NCI-H1436 treated with DMSO at 0.1 percent for 48 hours (cell line): ENCODE measurements around the gene ACR.

Experiments
- DNase-seq: peaks from one replicate; lab custom pipeline; 2025; lab: John Stamatoyannopoulos, UW

The ACR gene

DNA sequence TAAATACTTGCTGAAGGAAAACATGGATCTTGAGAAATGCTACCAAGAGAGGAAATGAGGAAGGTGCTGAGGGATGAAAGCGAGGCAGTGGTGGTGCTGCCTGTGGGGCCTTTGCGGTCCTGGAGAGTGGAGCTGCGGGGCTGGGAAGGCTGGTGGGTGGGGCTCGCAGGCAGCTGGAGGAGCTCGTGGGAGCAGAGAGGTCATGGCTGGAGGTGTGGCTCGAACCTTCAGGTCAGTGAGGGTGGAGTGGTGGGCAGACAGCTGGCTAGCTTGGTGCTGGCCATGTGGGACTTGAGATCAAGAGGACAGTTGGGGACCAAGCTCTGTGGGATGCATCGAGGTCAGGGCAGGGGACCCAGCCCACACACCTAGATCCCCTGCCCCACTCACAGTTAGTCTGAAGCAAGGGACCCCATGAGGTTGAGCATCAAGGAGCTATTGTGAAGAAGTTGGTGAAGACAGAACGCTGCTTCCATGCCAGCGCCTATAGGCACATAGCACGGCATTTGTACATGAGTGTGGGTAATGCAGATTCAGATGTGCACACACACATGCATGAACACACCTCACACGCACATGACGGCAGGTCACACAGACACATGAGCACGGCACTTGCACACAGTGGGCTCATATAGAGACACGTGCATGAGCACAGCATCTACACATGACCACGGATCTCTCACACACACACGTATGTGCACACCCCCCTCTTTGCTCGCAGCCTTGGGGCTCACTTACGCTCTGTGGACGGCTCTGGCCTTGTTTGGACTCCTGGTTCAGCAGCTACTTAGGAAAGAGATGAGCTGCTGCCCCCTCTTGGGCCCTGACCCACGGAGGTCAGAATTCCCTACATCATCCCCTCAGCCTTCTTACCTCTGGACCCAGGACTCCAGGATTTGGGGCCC is 34.9 kb upstream of the ACR start:
- DNase-seq = no peak

DNA sequence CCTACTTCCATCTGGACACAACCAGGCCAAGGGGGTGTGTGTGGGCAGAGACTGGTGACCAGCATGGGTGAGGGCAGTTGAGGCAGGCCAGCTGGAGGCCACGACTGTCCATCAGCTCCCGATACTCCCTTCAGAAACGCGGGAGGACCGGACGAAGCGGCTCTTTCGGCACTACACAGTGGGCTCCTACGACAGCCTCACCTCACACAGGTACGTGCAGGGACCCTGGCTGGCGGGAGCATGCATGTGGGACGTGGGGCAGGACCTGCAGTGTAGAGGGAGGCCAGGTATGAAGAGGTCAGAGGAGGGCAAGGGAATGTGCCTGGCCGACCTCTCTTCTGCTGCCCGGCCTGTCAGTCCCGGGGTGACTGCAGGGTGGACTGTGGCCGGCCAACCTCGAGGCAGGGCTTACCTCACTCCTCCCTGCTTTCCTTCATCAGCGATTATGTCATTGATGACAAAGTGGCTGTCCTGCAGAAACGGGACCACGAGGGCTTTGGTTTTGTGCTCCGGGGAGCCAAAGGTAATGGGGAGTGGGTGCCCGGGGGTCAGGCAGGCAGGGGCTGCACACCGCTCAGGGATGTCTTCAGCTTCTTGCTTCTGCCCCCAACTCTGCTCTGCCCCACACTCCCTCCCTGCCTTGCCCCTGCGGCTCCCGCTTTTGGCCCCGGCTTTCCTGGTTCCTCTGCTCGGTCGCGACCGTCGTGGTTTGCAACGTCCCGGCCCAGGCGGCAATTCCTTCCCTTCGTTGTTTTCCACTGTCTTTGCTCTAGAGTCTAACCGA is 34.1 kb upstream of the ACR start:
- no peak for DNase-seq

DNA sequence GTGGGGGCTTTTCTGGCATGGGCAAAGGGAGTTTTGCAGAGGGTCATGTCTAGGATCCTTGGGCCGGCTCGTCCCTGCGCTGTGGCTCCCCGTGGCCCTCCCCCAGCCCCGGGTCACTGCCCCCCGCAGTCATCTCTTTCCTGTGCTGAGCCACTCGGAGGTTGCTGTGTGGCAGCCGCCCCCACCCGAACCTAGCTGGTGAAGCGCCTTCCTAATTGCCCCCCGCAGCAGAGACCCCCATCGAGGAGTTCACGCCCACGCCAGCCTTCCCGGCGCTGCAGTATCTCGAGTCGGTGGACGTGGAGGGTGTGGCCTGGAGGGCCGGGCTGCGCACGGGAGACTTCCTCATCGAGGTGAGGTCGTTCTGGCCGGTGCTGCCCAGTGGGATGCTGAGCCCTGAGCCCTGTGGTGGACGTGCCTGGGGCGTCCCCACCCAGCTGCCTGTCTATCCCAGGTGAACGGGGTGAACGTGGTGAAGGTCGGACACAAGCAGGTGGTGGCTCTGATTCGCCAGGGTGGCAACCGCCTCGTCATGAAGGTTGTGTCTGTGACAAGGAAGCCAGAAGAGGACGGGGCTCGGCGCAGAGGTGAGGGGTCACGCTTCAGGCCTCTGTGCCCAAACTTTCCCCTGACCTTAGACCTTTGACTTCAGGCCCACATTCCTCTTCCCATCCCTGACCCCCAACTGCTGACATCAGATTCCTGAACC is 33.3 kb upstream of the ACR start:
- DNase-seq = no peak

DNA sequence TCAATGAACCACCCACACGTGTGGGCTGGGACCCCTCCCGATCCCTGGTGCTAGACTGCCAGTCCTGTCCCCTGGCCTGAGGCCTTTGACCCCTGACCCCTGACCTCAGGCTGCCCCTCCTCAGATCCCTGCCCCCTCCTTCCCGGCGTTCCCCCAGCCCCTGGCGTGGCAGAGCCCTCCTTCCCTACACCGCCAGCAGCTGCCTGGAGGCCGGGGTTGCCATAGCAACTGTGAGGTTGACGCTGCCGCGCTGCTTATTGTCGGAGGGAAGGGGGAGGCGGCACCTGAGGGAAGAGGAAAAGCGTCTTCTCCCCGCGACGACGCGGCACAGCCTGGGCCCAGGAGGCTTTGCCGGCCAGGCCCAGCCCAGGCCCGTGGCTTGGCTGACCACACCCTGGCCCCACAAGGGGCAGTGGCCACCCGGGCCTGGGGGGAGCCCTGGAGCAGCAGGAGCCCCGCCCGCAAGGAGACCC is 32.7 kb upstream of the ACR start:
- peak; percentile 51 for DNase-seq

DNA sequence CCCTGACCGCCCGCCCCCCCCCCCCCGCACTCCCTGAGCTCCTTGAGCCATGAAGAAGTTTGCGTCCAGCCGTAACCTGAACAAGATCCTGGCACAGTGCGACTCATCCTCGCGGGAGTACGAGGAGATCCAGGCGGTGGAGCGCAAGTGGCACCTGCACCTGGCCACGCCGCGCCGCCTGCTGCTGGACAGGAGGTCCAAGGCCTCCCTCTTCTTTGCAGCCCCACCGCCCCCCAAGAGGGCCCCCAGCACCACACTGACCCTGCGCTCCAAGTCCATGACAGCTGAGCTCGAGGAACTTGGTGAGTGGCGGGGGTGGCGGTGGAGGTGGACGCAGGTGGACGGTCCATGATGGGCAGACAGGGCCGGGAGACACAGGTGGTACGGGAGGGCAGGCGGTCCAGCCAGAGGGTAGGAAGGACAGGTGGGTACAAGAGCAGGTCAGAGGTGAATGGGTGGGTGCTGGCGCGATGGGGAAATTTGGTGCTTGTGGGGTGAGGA is 32.1 kb upstream of the ACR start:
- no peak for DNase-seq

DNA sequence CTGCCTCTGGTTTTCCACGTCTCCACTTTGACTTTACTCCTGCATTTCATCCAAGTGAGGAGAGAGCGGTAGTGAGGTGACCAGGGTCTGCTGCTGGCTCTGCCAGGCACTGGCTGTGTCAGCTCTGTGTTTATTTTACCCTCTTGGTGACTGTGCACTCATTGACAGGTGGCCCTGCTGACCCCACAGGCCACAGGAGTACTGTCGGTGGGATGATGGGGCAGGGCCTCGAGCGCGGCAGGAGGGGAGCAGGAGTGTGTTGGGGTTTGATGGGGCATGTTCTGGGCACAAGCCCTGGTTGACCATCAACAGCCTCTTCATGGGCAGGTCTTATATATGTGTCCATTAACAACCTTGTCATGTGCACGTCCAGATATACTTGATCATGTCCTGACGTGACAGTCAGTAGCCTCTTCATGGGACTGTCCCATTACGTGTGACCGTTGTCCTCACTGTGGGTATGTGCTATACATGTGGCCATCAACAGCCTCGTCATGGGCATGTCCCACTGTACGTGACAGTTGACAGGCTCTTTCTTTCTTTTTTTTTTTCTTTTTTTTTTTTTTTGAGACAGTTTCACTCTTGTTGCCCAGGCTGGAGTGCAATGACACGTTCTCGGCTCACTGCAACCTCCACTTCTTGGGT is 31.4 kb upstream of the ACR start:
- DNase-seq = no peak

DNA sequence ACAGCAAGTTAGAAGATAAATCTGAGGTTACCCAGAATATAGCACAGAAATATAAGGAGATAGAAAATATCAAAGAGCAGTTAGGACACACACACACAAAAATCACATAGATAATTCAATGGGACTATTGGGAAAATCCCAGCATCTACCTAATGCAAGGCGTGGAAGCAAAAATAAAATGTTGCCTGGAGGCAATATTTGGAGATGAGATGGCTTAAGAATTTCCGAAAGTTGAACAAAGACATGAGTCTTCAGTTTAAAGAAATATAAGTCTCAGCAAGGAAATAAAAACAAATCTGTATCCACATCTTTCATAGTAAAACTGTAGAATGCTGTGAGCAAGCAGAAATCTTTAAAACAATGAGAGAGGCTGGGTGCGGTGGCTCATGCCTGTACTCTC is 29.5 kb upstream of the ACR start:
- no peak for DNase-seq

DNA sequence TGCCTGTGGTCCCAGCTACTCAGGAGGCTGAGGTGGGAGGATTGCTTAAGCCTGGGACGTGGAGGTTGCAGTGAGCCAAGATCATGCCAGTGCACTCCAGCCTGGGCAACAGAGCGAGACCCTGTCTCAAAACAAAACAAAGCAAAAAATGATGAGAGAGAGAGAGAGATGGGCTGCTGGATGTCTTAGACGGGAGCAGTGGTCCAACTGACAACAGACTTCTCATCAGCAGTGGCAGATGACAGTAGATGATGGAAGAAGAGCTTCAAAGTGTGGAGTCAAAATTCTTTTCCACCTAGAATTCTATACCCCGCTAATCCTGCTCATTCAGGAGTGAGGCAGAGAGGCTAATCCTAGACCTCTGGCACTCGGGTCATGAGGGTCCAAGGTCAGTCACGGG is 29.0 kb upstream of the ACR start:
- DNase-seq = no peak

DNA sequence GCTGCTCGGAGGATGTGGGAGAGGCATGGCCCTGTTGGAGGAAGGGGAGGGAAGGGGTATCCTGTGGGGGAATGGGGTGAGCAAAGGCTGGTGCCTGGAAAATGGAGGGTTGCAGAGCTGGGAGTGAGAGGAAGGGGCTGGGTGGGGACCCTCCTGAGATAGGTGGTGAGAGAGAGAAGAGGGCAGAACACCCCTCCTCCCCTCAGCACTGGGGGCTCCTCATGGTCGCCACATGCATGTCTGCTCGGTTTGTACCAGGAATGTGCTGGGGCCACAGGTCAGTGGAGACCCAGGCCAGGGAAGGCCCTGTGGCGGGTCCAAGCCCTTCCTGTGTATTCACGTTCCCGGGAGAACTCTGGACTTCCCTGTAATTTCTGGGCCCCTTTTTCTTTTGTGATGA is 27.8 kb upstream of the ACR start:
- DNase-seq = no peak

DNA sequence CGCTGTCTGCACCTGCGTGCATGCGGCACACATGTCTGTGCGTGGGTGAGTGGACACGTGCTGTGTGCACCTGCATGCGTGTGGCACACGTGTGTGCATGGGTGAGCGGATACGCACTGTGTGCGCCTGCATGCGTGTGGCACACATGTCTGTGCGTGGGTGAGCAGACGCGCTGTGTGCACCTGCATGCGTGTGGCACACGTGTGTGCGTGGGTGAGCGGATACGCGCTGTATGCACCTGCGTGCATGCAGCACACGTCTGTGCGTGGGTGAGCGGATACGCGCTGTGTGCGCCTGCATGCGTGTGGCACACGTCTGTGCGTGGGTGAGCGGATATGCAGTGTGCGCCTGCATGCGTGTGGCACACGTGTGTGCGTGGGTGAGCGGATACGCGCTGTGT is 27.1 kb upstream of the ACR start:
- no peak for DNase-seq

DNA sequence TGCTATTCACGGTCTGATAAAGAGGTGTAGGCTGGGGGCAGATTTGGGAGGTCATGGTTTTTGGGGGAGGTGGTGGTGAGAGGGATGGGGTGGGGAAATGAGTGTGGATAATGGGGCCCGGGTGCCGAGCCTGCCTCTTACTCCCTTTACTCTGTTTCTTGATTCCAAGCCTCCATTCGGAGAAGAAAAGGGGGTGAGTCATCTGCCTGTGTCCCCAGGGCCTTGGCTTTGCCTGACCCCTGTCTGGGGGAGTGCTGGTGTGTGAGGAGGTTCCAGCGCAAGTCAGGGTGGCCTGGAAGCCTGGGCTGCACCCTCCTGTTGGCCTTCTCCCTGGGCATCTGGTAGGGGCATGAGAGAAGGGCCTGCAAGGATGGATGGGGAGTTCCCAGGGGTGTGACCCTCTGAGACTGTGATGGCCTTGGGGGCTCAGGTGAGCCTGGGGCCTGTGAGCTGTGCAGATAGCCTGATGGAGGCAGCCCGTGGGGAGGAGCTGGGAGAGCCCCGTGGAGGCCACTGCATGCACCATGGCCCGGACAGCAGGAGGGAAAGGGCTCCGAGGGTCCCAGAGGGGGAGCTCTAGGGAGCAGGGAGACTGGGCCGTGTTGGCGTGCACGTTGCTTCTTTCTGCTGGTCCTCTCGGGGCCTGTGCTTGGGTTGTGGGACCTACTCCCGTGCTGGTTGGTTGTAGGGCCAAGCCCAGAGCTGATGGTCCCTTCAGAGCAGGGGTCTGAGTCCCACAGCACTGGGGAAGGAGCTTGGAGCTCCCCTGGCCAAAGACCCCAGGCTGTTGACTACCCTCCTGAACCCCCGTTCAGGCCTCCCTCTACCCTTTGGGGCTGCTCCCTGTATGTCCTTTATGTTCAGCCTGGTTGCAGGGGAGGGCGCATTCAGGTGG is 26.3 kb upstream of the ACR start:
- DNase-seq = no peak

DNA sequence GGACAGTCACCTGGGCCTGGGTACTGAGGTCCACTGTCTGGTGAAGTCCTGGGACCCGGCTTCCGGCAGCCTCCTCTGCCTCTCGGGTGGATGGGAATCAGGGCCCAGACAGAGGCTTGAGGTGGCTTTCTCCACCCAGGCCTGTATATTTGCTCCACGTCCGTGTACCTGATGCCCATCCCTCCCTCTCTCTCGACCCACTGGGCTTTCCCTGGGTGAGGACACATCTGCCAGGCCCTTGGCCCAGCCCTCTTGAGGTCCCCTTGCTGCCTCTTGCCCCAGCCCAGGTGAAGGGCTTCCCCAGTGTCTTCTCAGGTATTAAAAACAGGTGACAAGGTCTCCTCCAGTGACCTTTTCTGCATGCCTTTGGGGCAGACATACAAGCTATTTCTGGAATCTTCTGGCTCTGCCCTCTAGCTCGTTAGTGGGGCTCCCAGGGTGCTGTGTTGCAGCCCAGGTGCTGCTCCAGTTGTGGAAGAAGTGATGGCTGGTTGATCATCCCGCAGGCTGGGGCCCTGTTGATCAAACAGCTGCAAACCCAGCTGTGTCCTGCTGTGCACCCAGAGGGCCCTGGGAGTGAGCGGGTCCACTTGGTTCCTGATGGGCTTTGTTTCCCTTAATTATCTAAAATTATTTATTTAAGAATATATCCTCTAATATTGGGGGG is 25.5 kb upstream of the ACR start:
- DNase-seq = no peak

DNA sequence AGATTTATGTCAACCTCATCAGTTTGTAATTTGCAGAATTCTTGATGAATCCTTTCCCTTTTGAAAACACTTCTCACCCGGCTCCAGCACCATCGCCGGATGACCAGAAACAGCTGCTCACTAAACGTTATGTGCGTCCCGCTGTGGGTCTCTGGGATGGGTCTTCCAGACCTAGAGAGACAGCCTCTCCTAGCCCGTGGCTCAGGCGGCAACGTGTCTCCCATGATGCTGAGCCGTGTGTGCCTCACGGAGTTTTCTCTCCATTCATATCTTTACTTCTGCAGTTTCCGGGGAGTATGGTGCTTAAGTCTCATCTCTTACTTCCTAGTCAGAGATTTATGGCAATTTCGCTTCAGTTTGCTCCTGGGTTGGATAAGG is 25.0 kb upstream of the ACR start:
- no peak for DNase-seq

DNA sequence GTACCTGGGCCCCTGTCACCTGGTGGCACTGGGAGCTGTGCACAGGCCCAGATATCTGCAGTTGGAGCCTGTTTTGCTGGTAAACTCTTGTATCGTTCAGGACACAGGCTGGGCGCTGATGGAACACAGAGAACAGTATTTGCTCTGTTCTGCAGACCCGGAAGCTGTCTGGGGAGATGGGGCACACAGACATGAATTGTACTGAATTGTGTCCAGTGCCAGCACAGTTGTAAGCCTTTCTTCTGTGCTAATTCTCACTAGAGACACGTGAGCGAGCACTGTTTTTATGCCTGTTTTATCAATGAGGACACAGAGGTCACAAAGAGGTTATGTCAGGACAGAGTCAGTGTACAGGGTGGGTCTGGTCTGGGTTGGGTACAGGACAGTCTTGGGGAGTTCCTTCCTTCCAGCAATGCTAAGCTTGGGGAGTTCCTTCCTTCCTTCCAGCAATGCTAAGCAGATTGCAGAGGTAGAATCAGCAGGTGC is 24.4 kb upstream of the ACR start:
- DNase-seq = no peak

DNA sequence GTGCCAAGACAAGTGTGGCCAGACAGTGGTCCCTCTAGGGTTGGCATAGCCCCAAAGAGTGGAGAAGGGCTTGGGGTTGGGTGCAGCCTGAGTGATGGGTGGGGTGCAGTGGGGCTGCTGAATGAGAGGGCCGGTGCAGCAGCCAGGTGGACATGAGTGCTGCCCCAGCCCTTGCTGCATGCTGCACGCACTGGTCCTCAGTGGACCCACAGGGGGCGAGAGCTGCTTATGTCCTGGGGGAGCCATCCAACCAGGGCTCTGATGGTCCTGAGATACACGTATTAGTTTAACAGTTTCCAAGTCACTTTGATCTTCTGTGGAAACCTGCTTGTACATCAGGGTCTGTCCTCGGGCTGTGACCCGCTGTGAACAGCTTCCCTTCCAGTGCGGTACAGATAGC is 23.9 kb upstream of the ACR start:
- DNase-seq = no peak

DNA sequence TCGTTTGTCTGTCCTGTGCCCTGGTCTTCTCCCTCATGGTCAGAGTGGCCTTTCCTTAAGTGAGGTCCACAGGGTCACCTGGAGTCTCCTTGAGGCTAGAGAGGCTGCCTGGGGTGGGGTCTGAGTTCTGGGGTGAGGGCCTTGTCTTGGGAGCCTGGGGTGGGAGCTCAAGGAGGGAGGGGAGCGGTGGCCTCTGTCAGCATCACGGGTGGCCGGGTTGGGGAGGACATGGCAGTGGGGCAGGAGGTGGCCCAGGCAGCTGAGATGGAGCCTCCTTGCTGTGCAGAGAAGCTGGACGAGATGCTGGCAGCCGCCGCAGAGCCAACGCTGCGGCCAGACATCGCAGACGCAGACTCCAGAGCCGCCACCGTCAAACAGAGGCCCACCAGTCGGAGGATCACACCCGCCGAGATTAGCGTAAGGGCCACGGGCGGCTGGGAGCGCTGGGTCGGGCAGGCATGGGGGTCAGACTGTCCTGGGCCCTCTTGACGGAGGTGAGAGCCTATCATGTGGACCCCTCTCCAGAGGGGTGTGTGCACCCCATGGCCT is 23.3 kb upstream of the ACR start:
- DNase-seq = no peak

DNA sequence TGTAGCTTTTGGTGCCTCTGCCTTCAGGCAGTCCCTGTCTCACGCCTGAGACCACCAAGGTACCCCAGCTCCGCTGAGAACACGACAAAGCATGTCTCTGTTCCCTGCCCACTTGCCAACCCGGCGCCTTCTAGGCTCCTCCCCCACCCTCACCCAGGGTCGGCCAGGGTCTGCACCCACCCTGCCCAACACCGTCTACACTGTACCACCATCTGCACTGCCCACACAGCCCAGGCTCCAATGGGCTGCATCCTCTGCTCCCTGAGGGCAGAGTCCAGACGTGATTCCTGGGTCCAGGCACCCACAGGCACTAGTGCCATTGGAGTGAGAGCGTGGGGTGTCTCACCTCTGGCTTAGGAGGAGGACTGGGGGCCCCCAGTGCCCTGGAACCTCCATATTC is 22.8 kb upstream of the ACR start:
- DNase-seq = no peak

DNA sequence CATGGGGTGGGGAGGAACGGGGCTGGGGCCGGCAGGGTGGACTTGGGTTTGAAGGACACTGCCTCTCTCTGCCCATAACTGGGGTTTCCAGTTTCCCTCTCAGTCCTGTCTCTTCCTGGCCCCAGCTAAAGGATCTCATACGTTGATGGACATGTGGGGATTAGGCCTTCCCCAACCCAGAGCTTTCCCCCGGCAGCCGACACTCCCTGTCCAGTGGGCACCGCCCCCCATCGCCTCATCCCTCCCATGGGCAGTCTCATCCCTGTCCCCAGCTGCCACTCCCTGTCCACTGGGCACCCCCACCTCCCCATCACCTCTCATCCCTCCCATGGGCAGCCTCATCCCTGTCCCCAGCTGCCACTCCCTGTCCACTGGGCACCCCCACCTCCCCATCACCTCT is 22.2 kb upstream of the ACR start:
- no peak for DNase-seq

DNA sequence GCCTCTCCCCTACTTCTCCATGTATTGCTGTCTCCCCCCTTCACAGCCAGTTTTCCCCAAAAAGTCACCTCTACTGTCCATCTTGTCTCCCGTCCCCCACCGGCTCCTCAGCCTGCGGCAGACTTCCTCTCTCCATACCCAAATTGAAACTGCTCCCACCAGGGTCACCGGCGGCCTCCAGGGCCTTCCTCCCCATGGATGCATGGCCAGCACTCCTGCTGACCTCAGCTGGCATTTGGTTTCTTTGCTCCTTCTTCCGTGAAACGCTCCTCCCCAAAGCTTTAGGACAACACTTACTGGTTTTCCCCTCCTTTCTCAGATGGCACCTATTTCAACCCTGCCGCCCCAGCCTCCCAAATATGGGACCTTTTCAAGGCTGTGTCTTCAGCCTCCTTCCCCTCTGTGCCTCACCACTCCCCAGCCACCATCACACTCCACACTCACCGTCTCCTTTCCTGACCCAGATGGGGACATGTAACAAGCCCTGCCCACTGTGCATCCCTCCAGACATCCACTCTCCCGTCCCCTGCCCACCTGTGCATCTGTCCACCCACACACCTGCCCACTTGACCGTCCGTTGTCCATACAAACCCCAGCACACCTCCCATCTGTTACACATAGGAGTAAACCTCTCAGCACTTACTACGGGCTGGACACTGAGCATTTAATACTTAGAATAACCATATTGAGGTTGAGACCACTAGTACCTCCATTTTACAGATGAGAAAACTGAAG is 21.5 kb upstream of the ACR start:
- DNase-seq = no peak
